Esophagus squamous epithelium (tissue), 5 donors: ENCODE results near the gene TSPAN8. TPM values are rescaled to one million over a fixed set of nuclear protein-coding genes. Genes with fewer than 3 reads are reported as not detected.
"Not testable (repeated sequence)": the region's sequence is repeated elsewhere in the genome, so short reads cannot be mapped to it uniquely, and the experiment has no call there.

Experiments
- DNase-seq: peaks from one replicate; lab custom pipeline; 2025; lab: John Stamatoyannopoulos, UW
- H3K27ac ChIP-seq, 4 donors: fragments of 200-600 bp; sonication (generic); one replicate each; pipeline ENCODE4 v1.5.1; 2016 to 2019; ENCODE audit warnings: mild to moderate bottlenecking in 1 of 4
- H3K27me3 ChIP-seq, 4 donors: fragments of 200-600 bp; sonication (generic); 1 replicate in 3 of 4; 2 replicates in 1 of 4; pipeline versions ENCODE4 v1.5.1 to v1.6.0; 2017 to 2021; ENCODE audit warnings: antibody characterized with exemption in 1 of 4
- H3K36me3 ChIP-seq, 3 donors: fragments of 200-600 bp; sonication (generic); one replicate each; pipeline ENCODE4 v1.5.1; 2016 to 2019
- H3K4me1 ChIP-seq, 3 donors: fragments of 200-600 bp; sonication (generic); one replicate each; pipeline ENCODE4 v1.5.1; 2017 to 2019
- H3K4me3 ChIP-seq, 4 donors: fragments of 200-600 bp; sonication (generic); 1 replicate in 3 of 4; 2 replicates in 1 of 4; pipeline ENCODE4 v1.5.1; 2016 to 2019; ENCODE audit warnings: mild to moderate bottlenecking in 2 of 4, moderate library complexity in 1 of 4
- H3K9me3 ChIP-seq, 3 donors: fragments of 200-600 bp; sonication (generic); one replicate each; pipeline ENCODE4 v1.5.1; 2016 to 2019
- POLR2A ChIP-seq, 4 donors: fragments of 450-650 bp; IDR thresholded peaks; one replicate each; pipeline ENCODE4 v1.6.1; 2017; ENCODE audit warnings: antibody characterized with exemption in 4 of 4, mild to moderate bottlenecking in 4 of 4, moderate library complexity in 3 of 4
- WGBS, 2 donors: methylation state at CpG; one replicate each; pipeline ENCODE4 v1.1.5; 2018; 5-methylcytosine and 5-hydroxymethylcytosine counted together
- intact Hi-C: fragments of 100-400 bp; cut with DNase I; formaldehyde crosslinking; loops from one replicate; pipeline ENCODE4 v1.15.0; 2022
- total RNA-seq, 4 donors: library from RNA; depleted of rRNA; stranded (reverse); fragments of >200 nt; gene quantifications; one replicate each; pipeline ENCODE4 v1.1.0, GENCODE V29; 2016
- TF ChIP-seq, protein P1 (sequence below), 6 experiments: fragments of 450-650 bp in 4 of 6; fragments of 200-600 bp in 2 of 6; sonication (generic) in 2 of 6; IDR thresholded peaks; one replicate each; pipeline ENCODE4 v1.5.1; 2016 to 2019; ENCODE audit warnings: antibody characterized with exemption in 6 of 6, mild to moderate bottlenecking in 4 of 6, moderate library complexity in 4 of 6
- donor health status: DM: yes; HTN: yes; CAD: no.

TSPAN8 gene
- total RNA-seq, 4 donors from 2014 or later: 2.2 to 3.4 TPM; not detected in 2

- intact Hi-C loops: no loop called here
- 44 to 48% methylated on average over 1 of the region's 1 CpG for whole genome bisulfite sequencing, 2 donors
- H3K9me3 ChIP-seq: no peaks in the 10 kb centered on the region
Measured at GRCh38 chr12:71174146-71174545, 16.3 kb upstream of the TSPAN8 start.

DNA sequence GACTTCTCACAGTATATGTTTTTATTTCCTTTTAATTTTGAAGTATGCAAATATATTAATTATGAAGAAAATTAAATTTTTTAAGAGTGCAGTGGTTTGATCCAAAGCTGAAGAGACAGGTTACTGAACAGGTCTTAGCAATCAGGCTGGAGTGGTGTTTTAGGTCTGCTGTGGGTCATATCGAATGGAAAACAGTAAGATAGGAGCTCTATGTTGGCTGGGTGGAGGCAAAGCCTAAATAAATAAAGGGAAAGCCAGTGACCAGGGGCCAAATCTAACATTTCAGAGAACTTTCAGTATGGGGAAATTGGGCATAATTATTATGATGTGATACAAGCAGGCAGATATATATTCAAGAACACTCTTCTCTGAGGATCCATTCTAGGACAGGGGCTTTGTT lies 12.7 kb upstream of the TSPAN8 start:
- TF ChIP-seq POLR2A (IDR thresholded peaks at IDR 0.05): no peak
- TF ChIP-seq, protein P1, sequence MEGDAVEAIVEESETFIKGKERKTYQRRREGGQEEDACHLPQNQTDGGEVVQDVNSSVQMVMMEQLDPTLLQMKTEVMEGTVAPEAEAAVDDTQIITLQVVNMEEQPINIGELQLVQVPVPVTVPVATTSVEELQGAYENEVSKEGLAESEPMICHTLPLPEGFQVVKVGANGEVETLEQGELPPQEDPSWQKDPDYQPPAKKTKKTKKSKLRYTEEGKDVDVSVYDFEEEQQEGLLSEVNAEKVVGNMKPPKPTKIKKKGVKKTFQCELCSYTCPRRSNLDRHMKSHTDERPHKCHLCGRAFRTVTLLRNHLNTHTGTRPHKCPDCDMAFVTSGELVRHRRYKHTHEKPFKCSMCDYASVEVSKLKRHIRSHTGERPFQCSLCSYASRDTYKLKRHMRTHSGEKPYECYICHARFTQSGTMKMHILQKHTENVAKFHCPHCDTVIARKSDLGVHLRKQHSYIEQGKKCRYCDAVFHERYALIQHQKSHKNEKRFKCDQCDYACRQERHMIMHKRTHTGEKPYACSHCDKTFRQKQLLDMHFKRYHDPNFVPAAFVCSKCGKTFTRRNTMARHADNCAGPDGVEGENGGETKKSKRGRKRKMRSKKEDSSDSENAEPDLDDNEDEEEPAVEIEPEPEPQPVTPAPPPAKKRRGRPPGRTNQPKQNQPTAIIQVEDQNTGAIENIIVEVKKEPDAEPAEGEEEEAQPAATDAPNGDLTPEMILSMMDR (IDR thresholded peaks at IDR 0.05): no peak
- Histone ChIP-seq H3K36me3 (no peaks in the 10 kb centered on the region), H3K9me3 (no peaks in the 10 kb centered on the region), H3K27me3 (no peaks in the 10 kb centered on the region), H3K4me3 (no peak overlapping the region), H3K4me1 (no peaks in the 10 kb centered on the region), H3K27ac (no peak overlapping the region)
- intact Hi-C loops: no loop called here
- no peak for DNase-seq
- 39 to 43% methylated on average over 1 of the region's 1 CpG for WGBS, 2 donors

More at GRCh38 chr12:71174146-71174545, 16.3 kb upstream of the TSPAN8 start:
- Histone ChIP-seq H3K36me3 (no peaks in the 10 kb centered on the region), H3K4me3 (no peak overlapping the region), H3K4me1 (no peaks in the 10 kb centered on the region), H3K27me3 (no peaks in the 10 kb centered on the region), H3K27ac (no peak overlapping the region)
- no peak for DNase-seq
- TF ChIP-seq, protein P1 (IDR thresholded peaks at IDR 0.05): no peak
- no peak for TF ChIP-seq POLR2A (IDR thresholded peaks at IDR 0.05)

GRCh38 chr12:71169286-71169685 lies 11.5 kb upstream of the TSPAN8 start:
- TF ChIP-seq POLR2A (IDR thresholded peaks at IDR 0.05): no peak
- TF ChIP-seq, protein P1 (IDR thresholded peaks at IDR 0.05): no peak
- Histone ChIP-seq H3K36me3 (no peaks in the 10 kb centered on the region), H3K4me3 (no peak overlapping the region), H3K4me1 (no peaks in the 10 kb centered on the region), H3K27ac (no peak overlapping the region), H3K9me3 (no peaks in the 10 kb centered on the region), H3K27me3 (no peaks in the 10 kb centered on the region)
- intact Hi-C loops: no loop called here
- no peak for DNase-seq

DNA sequence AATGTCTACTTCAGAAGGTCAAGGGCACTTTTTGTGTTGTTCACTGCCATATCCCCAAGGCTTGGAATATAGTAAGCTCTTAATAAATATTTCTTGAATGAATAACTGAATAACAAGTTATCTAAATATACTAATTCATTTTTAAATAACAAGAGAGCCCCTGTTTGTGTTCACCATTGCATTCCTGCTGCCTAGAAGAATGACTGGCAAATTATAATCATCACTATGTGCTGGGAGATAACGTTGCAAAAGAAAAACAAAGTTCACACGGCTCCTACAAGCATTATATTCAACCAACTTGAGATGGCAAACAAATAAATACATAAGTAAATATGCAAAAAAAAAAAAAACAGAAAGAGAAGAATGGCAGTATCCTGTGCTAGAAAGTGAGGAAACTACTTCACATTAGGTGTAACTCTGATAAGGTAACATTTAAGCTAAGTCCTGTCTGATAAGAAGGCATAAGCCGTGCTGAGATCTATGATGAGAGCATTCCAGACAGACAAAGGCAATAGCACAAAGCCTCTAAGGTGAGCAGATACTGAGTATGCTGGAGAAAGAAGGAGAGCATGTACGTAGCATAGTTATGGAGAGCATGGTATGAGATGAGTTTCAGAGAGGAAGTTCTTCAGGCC lies 9.2 kb upstream of the TSPAN8 start:
- no peak overlapping the region for H3K27ac ChIP-seq
- DNase-seq: no peak
- no peaks in the 10 kb centered on the region for H3K4me1 ChIP-seq
- no peak overlapping the region for H3K4me3 ChIP-seq
- WGBS, 2 donors: 62 to 71% methylated on average over 4 of the region's 4 CpGs
- H3K27me3 ChIP-seq: no peaks in the 10 kb centered on the region
- intact Hi-C loops: no loop called here
- H3K9me3 ChIP-seq: no peaks in the 10 kb centered on the region
- H3K36me3 ChIP-seq: no peaks in the 10 kb centered on the region
- no peak for TF ChIP-seq POLR2A (IDR thresholded peaks at IDR 0.05)
- TF ChIP-seq, protein P1 (IDR thresholded peaks at IDR 0.05): no peak

- H3K27ac ChIP-seq: no peak overlapping the region
- H3K4me1 ChIP-seq: peaks cover 0 to 2% (median 0%) of the 10 kb centered on the region in 3 donors
- no CpG with 5 or more reads among the region's 34 CpGs for WGBS, 2 donors
- DNase-seq: no peak
- H3K9me3 ChIP-seq: no peaks in the 10 kb centered on the region
- intact Hi-C loops: no loop called here
- TF ChIP-seq, protein P1 (IDR thresholded peaks at IDR 0.05): no peak
- no peak for TF ChIP-seq POLR2A (IDR thresholded peaks at IDR 0.05)
- no peaks in the 10 kb centered on the region for H3K27me3 ChIP-seq
- H3K36me3 ChIP-seq: no peaks in the 10 kb centered on the region
- no peak overlapping the region for H3K4me3 ChIP-seq
Measured at GRCh38 chr12:71166280-71166679, 8.5 kb upstream of the TSPAN8 start.

- H3K4me1 ChIP-seq, H3K9me3 ChIP-seq, H3K4me3 ChIP-seq, H3K36me3 ChIP-seq, H3K27ac ChIP-seq, H3K27me3 ChIP-seq, intact Hi-C loops, DNase-seq: not testable (repeated sequence)
- WGBS, 2 donors: 95% methylated on average over 3 of the region's 5 CpGs; no CpG with 5 or more reads in 1 of the 2 donors
Measured at GRCh38 chr12:71165780-71166179, 8.0 kb upstream of the TSPAN8 start.
